ENCODE results near the gene RAB4A.

RAB4A gene, protein sequence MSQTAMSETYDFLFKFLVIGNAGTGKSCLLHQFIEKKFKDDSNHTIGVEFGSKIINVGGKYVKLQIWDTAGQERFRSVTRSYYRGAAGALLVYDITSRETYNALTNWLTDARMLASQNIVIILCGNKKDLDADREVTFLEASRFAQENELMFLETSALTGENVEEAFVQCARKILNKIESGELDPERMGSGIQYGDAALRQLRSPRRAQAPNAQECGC

DNA sequence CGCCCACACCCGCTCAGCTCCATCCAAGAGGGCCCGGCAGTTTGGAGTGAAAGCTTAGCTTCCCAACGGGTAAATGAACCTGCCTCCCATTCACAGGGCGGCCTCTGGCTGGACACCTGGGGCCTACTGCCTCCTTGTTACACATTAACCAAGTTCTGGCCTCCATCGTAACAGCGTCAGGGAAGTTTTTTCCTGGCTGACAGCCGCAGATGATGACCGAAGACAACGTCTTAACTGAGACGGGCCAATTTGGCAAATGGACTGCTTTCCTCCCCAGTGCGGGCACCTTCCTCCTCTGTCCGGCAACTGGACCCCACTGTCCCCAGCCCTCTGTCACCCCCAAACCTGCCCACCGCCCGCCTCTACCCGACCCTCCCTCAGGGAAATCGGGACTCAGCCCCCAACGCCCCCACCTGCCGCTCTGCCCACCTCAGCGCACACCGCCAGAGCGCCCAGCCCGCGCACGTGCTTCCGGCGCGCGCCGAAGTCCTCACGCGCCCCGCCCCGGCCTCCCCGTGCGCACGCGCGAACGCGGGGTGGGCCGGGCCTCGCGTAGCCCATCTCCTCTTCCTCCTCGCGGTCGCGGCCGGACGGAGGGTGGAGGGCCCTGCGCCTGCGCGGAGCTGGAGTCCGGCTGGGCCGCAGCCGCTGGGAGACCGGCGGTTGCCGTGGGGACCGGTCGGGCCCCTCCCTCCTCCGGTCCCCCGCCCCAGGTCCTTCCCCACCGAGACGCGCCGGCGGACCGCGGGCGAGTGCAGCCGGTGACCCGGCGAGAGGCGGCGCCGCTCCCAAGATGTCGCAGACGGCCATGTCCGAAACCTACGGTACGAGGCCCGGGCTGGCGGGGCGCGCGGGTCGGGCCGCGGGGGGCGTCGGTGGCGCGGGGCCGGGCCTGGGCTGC, at the start of gene RAB4A:
RAB4A (plus strand) TSS at position 565 of the 901 bp plus-strand sequence; CDS start at position 794, 229 bp downstream.
- TF ChIP-seq ZNF274 (IDR thresholded peaks at IDR 0.05; ENCODE audit: low read depth, low read length) = no peak

DNA sequence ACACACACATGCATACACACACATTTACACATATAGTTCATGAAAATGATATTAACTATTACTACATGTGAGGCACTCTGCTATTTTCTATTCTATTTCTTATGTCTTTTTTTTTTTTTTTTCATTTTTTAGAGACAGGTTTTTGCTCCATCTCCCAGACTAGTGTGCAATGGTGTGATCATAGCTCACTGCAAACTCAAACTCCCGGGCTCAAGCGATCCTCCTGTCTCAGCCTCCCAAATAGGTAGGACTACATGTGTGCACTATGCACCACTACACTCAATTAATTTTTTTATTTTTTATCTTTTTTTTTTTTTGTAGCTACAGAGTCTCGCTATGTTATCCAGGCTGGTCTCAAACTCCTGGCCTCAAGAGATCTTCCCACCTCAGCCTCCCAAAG, 48.8 kb upstream of the RAB4A start:
- H3K4me3 ChIP-seq (ENCODE audit: low read length) = no peak overlapping the region

More for the DNA sequence above, at the start of gene RAB4A:
- H3K4me3 ChIP-seq (ENCODE audit: low read length) = peak within 1 kb of the TSS; percentile 100

DNA sequence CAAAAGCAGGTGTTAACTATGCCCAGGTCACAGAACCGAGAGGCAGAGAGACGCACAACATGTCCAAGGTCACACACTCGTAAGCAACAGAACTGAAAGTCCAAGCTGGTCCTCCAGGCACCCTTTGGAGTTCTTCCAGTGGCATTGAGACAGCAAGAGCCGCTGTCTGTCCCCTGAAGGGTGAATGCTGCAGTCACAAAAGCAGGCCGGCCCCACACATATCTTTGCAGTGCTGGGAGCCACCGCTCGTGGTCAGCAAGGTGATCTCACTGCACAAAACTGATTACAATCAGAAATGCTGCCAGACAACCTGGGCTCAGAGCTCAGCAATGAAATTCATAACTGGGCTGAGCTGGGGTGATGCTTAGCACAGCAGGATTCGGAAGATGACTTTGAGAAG, 47.4 kb upstream of the RAB4A start:
- H3K4me3 ChIP-seq (ENCODE audit: low read length) = no peak overlapping the region
- TF ChIP-seq ZNF274 (IDR thresholded peaks at IDR 0.05; ENCODE audit: low read depth, low read length) = no peak

More for the DNA sequence above, 48.8 kb upstream of the RAB4A start:
- no peak for TF ChIP-seq ZNF274 (IDR thresholded peaks at IDR 0.05; ENCODE audit: low read depth, low read length)

DNA sequence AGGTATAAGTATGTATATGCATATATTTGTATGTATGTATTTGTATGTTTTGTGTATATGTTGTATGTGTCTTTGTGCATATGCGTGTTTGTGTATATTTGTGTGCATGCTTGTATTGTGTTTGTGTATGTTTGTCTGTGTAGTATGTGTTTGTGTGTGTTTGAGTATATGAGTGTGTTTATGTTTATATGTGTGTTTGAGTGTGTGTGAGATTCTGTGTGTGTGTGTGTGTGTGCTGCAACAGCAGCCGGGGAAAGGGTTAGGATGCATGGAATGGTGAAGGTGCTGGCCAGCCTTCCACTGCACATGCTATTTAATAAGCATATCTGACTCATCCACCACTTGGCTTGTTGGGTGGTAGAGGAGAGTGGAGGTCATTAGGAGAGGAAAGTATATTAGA, 46.6 kb upstream of the RAB4A start:
- H3K4me3 ChIP-seq (ENCODE audit: low read length) = no peak overlapping the region
- TF ChIP-seq ZNF274 (IDR thresholded peaks at IDR 0.05; ENCODE audit: low read depth, low read length) = no peak

DNA sequence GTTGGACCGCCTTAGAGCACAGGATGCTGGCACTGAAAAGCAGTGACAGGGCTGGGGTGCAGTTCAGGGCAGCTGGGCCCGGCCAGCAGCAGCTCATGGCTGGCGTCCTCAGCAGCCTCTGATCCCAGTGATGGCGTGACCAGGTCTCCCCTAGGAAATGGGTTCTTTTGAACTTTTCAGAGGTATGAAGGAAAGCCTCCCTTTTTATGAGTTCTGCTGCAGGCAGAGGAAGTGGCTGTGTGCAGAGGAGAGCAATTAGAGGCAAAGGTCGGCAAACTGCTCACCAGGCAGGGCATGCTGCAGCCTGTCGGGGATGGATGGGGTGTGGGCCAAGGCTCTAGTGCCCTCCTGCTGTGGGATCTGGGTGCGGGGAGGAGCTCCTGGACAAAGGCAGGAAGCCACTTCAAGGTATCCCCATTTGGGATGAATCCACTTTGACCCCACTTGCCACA, 45.6 kb upstream of the RAB4A start:
- no peak for TF ChIP-seq ZNF274 (IDR thresholded peaks at IDR 0.05; ENCODE audit: low read depth, low read length)
- no peak overlapping the region for H3K4me3 ChIP-seq (ENCODE audit: low read length)

DNA sequence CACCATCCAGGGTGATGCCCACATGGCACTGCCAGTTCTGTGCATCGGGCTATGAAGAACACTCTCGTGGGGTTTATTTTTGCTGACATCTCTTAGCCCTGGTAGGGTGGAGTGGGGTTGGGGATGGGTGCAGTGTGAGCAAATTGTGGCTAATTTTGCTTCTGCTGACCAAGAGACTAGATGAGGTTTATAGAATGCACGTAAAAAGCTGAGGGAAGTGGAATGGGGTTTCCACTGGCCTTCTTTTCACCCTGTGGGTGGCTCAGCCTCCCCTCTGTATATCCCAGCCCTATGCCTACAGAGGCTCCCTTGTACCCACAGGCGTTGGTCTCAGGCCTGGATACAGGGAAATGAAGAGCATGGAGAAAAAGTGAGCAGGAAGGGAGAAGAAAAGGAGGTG, 44.1 kb upstream of the RAB4A start:
- no peak overlapping the region for H3K4me3 ChIP-seq (ENCODE audit: low read length)
- TF ChIP-seq ZNF274 (IDR thresholded peaks at IDR 0.05; ENCODE audit: low read depth, low read length) = no peak

DNA sequence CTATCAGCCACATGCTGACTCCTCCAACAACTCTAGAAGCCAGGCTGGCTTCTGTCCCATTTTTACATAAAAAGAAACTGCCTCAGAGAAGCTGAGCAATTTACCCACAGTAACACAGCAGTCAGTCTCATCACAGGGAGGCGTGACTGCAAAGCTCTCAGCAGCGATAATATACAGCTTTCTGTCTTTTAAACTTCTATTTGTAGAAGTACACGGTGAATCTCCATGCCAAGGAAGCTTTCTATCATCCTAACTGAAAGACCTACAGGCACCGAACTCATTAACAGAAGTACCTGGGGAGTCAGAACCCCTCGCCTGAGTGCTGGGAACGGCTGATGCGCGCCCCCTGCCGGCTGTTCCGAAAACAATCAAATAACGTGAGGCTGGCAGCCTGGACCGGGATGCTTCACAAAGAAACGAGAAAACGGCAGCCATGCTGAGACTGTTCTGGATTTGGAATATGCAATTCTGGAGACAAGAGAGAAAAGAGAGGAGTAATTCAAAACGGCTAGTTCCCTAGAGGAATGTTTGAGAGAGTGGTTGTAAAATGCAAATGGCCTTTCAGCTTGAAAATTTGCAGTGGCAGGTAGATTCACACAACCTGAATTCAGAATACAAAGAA, 43.5 kb upstream of the RAB4A start:
- H3K4me3 ChIP-seq (ENCODE audit: low read length) = no peak overlapping the region

DNA sequence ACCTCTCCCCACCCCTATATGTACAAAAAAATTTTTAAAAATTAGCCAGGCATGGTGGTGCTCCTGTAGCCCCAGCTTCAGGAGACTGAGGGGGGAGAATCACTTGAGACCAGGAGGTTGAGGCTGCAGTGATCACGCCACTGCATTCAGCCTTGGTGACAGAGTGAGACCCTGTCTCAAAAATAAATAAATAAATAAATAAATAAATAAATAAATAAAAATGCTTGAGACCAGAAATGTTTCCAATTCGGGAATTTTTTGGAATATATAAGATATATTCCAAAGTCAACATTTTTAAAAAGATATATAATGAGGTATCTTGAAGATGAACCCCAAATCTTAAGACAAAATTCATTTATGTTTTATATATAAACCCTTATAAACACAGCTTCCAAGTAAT, 42.4 kb upstream of the RAB4A start:
- H3K4me3 ChIP-seq (ENCODE audit: low read length) = no peak overlapping the region
- TF ChIP-seq ZNF274 (IDR thresholded peaks at IDR 0.05; ENCODE audit: low read depth, low read length) = no peak

More for the DNA sequence above, 43.5 kb upstream of the RAB4A start:
- no peak for TF ChIP-seq ZNF274 (IDR thresholded peaks at IDR 0.05; ENCODE audit: low read depth, low read length)

DNA sequence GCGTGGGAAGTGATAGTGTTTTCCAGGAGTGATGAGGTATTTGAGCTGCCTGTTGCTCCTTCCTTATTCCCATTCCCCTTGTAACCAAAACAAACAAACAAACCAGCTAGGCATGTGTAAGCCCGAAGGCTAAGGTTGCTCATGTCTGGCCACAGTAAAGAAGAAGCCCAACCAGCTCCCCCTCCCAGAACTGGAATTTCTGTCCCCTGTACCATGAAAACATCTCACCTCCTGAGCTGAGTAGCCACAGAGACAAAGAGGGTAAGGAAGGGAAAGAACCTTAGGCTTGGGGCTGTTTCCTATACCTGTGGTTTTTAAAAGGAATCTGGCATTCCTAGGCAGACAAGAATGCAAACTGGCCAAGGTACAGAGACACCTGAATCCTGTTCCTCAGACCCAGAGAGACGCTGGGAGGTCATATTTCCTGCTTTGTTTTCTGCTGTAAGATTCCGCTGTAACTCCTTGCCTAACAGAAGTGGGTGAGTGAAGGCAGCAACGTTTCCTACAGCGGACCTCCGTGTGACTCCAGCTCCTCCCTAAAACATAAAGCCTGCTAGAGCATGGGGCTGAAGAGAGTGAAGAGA, 41.7 kb upstream of the RAB4A start:
- no peak for TF ChIP-seq ZNF274 (IDR thresholded peaks at IDR 0.05; ENCODE audit: low read depth, low read length)
- H3K4me3 ChIP-seq (ENCODE audit: low read length) = no peak overlapping the region

DNA sequence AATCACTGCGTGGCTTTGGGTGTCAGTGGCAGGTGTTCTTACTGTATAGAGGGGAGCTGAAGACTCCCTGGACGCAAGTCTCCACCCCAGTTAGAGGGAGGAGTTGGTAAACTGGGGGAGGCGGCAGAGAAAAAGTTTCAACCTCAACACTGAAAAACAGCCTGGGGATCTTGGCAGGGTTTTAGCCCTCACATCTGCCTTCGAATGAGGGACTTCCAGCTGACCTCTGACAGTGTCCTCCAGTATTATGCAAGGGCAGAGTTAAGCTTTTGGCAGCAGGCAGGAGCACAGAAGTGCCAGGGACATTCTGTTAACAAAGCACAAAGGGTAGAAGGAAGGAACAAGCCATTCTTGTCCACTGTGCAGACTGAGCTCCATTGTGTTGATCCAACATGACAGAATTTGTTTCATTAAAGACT, 41.2 kb upstream of the RAB4A start:
- TF ChIP-seq ZNF274 (IDR thresholded peaks at IDR 0.05; ENCODE audit: low read depth, low read length) = no peak
- H3K4me3 ChIP-seq (ENCODE audit: low read length) = no peak overlapping the region

DNA sequence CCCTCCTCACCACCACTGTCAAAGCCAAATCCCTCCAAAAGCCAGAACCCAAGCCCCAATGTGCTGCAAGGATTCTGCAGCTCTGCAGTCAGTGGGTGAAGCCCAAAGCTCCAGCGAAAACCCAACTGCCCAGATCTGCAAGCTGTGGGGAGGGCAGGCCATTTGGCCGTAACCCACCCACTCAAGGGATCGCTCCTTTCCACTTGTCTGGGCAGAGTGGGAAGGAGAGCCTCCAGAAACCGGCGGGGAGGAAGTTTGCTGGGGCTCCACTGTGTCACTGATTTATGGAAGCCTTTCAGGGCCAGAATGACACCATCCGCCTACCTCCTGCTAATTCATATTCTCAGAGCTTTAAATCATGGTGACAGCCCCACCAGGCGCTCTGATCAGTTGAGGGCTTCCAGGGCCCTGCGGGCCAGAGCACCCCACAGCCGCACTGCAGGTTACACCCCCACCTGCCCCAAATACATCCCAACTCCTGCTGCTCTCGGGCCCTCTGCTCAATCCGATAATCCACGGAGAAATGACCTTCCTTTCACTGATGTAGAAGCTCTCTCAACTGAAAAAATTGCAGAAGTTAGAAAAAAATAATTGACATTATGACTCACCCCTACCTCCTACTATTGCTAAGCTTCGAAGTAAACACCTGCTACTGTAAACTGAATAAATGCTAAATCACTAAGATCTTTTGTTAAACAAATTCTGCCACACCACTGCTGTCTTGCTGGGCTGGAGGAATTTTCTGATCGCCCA, 40.6 kb upstream of the RAB4A start:
- TF ChIP-seq ZNF274 (IDR thresholded peaks at IDR 0.05; ENCODE audit: low read depth, low read length) = no peak
- H3K4me3 ChIP-seq (ENCODE audit: low read length) = no peak overlapping the region

DNA sequence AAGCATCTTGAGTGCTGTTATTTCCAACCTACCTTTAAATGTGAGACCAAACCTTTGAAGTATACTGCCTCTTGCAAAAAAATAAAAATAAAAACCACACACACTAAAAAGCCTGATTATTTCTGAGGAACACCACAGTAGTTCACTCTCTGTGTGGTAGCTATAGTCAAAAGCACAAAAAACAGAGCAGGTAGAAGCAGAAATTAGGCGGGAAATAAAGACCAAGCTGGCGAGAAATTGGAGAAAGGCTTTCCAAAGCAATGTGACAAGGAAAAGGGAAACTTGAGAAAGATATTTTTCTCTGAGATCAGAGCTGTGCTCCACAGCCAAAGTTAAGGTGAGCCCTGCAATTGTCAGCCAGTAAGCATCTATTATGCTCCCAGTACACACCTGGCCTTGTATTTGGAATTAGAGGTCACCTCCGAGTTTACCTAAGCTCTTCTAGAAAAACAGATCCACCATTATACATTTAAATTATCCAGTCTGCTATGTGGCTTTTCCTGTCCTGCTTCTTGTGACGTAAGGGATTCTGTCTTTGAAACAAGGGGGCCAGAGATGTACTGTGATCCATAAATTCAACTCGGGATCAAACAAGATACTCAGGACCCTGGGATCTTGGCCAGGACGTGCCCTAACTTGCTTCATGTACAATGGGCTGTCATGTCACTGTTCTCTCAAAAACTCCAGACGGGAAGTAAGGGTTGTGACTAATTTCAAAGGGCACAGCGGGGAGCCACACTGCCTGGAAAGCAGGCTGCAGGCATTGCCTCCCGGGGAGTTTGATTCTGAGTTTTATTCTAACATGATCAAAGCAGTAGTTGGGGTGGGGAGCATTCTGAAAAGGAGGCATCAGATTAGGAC, 39.8 kb upstream of the RAB4A start:
- TF ChIP-seq ZNF274 (IDR thresholded peaks at IDR 0.05; ENCODE audit: low read depth, low read length) = no peak
- H3K4me3 ChIP-seq (ENCODE audit: low read length) = no peak overlapping the region

DNA sequence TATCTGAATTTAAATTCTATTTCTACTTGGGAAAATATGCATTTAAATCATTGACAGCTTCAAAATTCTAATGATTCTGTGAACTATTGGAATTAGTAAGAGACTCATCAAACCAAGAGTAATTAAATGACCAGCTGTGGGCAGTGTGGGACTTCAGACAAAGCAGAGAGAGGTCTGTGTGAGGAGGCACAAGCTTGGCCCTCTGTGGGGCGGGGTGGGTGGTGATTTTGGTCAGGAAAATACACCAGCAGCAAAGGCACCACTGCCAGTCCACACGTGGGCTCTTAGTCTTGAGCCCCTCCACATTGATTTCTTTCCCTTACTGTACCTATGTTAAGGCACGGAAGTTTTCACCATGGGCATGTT, 39.2 kb upstream of the RAB4A start:
- no peak overlapping the region for H3K4me3 ChIP-seq (ENCODE audit: low read length)
- no peak for TF ChIP-seq ZNF274 (IDR thresholded peaks at IDR 0.05; ENCODE audit: low read depth, low read length)

All from GM08714 (cell line).